B cell (primary cell): ENCODE results near the gene ERGIC1. TPM values are rescaled to one million over a fixed set of nuclear protein-coding genes. Genes with fewer than 3 reads are reported as not detected.

Source experiments
- ATAC-seq: fragments of 200-7000 bp; cut with Tn5 transposase; one replicate; pipeline ENCODE4 v1.10.0; 2021; ENCODE audit warnings: low read depth, mild to moderate bottlenecking, moderate number of reproducible peaks, moderate library complexity
- CTCF ChIA-PET: fragments of 350-600 bp; sonication (Branson Sonifier 250); formaldehyde crosslinking; loops from one replicate; lab custom pipeline; 2021; ENCODE audit warnings: antibody characterized with exemption, inconsistent platforms; lab: Charles Lee
- POLR2A ChIA-PET: fragments of 350-600 bp; sonication (Branson Sonifier 250); formaldehyde crosslinking; loops from one replicate; lab custom pipeline; 2021; ENCODE audit warnings: antibody characterized with exemption; lab: Charles Lee
- DNase-seq: peaks from one replicate; pipeline ENCODE4 v3.0.0; 2013
- H2AFZ ChIP-seq: 2 replicates; pipeline ENCODE4 v1.6.1; 2012; ENCODE audit warnings: mild to moderate bottlenecking, low read depth, low read length; ENCODE audit not compliant: insufficient read depth, poor library complexity, severe bottlenecking
- H3K27ac ChIP-seq, 2 donors: 1 replicate in 1 of 2; 2 replicates in 1 of 2; pipeline ENCODE4 v1.5.1; 2012 to 2013; ENCODE audit warnings: low read length in 2 of 2, mild to moderate bottlenecking in 2 of 2, moderate library complexity in 1 of 2
- H3K27me3 ChIP-seq, 4 experiments: fragments of 200-600 bp in 1 of 4; sonication (generic) in 1 of 4; replicated peaks in 1 of 4; 1 replicate in 2 of 4; 2 replicates in 2 of 4; pipeline versions ENCODE4 v1.6.1 to v1.7.0; 2013 to 2016; ENCODE audit warnings: low read length in 3 of 4, mild to moderate bottlenecking in 2 of 4, mixed read lengths in 1 of 4, moderate library complexity in 1 of 4; ENCODE audit not compliant: insufficient read depth in 4 of 4, control insufficient read depth in 3 of 4; ENCODE audit errors: control extremely low read depth in 1 of 4
- H3K36me3 ChIP-seq, 2 experiments: replicated peaks in 1 of 2; 1 replicate in 1 of 2; 2 replicates in 1 of 2; pipeline versions ENCODE4 v1.6.1 to v1.7.1; 2013; ENCODE audit warnings: low read length in 1 of 2; ENCODE audit not compliant: insufficient read depth in 2 of 2, control insufficient read depth in 1 of 2; ENCODE audit errors: control extremely low read depth in 1 of 2, extremely low read depth in 1 of 2
- H3K4me1 ChIP-seq, 2 donors: fragments of 200-600 bp in 1 of 2; sonication (generic) in 1 of 2; 1 replicate in 1 of 2; 2 replicates in 1 of 2; pipeline versions ENCODE4 v1.5.1 to v1.6.1; 2013 to 2017; ENCODE audit warnings: low read length in 2 of 2; ENCODE audit not compliant: control insufficient read depth in 2 of 2, insufficient read depth in 2 of 2
- H3K4me2 ChIP-seq: replicated peaks from 2 replicates; pipeline ENCODE3; 2012; ENCODE audit warnings: mild to moderate bottlenecking, low read depth, low read length; ENCODE audit not compliant: poor library complexity, severe bottlenecking
- H3K4me3 ChIP-seq, 5 experiments: fragments of 200-600 bp in 1 of 5; sonication (generic) in 1 of 5; 1 replicate in 3 of 5; 2 replicates in 2 of 5; pipeline versions ENCODE4 v1.5.1 to v1.7.0; 2011 to 2016; ENCODE audit warnings: low read length in 4 of 5, mild to moderate bottlenecking in 4 of 5, low read depth in 2 of 5, control low read depth in 1 of 5, moderate library complexity in 1 of 5; ENCODE audit not compliant: insufficient read depth in 1 of 5; ENCODE audit errors: control extremely low read depth in 1 of 5, extremely low read depth in 1 of 5
- H3K79me2 ChIP-seq: fragments of 200-600 bp; sonication (generic); one replicate; pipeline ENCODE4 v1.6.0; 2016; ENCODE audit warnings: low read length; ENCODE audit not compliant: control insufficient read depth, insufficient read depth
- H3K9ac ChIP-seq: fragments of 200-600 bp; sonication (generic); 2 replicates; pipeline ENCODE4 v1.6.1; 2017; ENCODE audit warnings: mild to moderate bottlenecking, low read length, moderate library complexity
- H3K9me3 ChIP-seq, 3 donors: one replicate each; pipeline versions ENCODE4 v1.6.1 to v1.7.1; 2013; ENCODE audit warnings: low read length in 2 of 3; ENCODE audit not compliant: control insufficient read depth in 2 of 3, insufficient read depth in 1 of 3; ENCODE audit errors: control extremely low read depth in 1 of 3
- H4K20me1 ChIP-seq: 2 replicates; pipeline ENCODE4 v1.6.0; 2012; ENCODE audit warnings: mild to moderate bottlenecking, low read length; ENCODE audit not compliant: insufficient read depth, control insufficient read depth, poor library complexity, severe bottlenecking
- H3K27ac Mint-ChIP-seq: one replicate; pipeline ENCODE4 v1.8.0; 2021; ENCODE audit warnings: mixed read lengths
- H3K27me3 Mint-ChIP-seq: one replicate; pipeline ENCODE4 v1.8.0; 2021; ENCODE audit warnings: mixed read lengths
- H3K4me1 Mint-ChIP-seq: one replicate; pipeline ENCODE4 v1.8.0; 2021; ENCODE audit warnings: mixed read lengths
- H3K4me3 Mint-ChIP-seq: one replicate; pipeline ENCODE4 v1.8.0; 2021; ENCODE audit warnings: mixed read lengths
- H3K9me3 Mint-ChIP-seq: one replicate; pipeline ENCODE4 v1.8.0; 2022; ENCODE audit warnings: mixed read lengths; ENCODE audit not compliant: insufficient read depth
- EZH2 ChIP-seq: IDR thresholded peaks from 2 replicates; pipeline ENCODE4 v1.6.1; 2012; ENCODE audit warnings: borderline replicate concordance, low read depth, mild to moderate bottlenecking, moderate library complexity, low read length; ENCODE audit not compliant: insufficient read depth, poor library complexity, severe bottlenecking
- WGBS: methylation state at CpG from one replicate; pipeline ENCODE4 v1.1.5; 2013; ENCODE audit warnings: missing lambda C conversion rate; ENCODE audit not compliant: insufficient coverage; 5-methylcytosine and 5-hydroxymethylcytosine counted together
- intact Hi-C: fragments of 100-400 bp; cut with micrococcal nuclease; formaldehyde crosslinking; loops from one replicate; pipeline ENCODE4 v1.10.0; 2022
- polyA plus RNA-seq: library from polyadenylated mRNA; depleted of rRNA; stranded (reverse); fragments of >200 nt; gene quantifications from 2 replicates; pipeline ENCODE4 v1.2.3, GENCODE V29; 2012
- total RNA-seq, 2 donors: library from RNA; stranded (reverse); fragments of 120-200 nt in 1 of 2; gene quantifications; 1 replicate in 1 of 2; 2 replicates in 1 of 2; pipeline versions ENCODE4 v1.2.3 to v1.2.4, GENCODE V29; 2013 to 2022
- TF ChIP-seq, protein P1 (sequence below): fragments of 200-600 bp; IDR thresholded peaks from one replicate; pipeline ENCODE4 v1.8.0; 2022; ENCODE audit warnings: antibody characterized with exemption, mild to moderate bottlenecking

Gene ERGIC1
- total and polyA plus RNA-seq, 2 donors (not counting 1 experiment from before 2014, with no cell fraction given): 86.3 to 140 TPM

- H4K20me1 ChIP-seq: peaks cover 76% of the 10 kb centered on the region
- Mint-ChIP-seq H3K9me3 (no peaks in the 10 kb centered on the region), H3K27ac (no peak overlapping the region), H3K4me3 (no peak overlapping the region), H3K4me1 (peaks cover 44% of the 10 kb centered on the region), H3K27me3 (no peaks in the 10 kb centered on the region)
- no peak overlapping the region for H3K9ac ChIP-seq
- peak overlapping the region in 1 of 2 donors; percentile 31 for H3K27ac ChIP-seq
- peak overlapping the region; percentile 50 for H3K4me2 ChIP-seq
- ChIA-PET CTCF (interaction anchor here (0.6 to 2.3 kb wide), 7 partner anchors 12 to 277 kb away, joined by 3 to 7 read pairs (median 3); no protein-coding TSS in a partner anchor), POLR2A (no interaction called here)
- intact Hi-C loops: loop anchor here (5.0 kb wide), 1 partner anchor 39 kb away; no protein-coding TSS in a partner anchor
- DNase-seq (no peak), ATAC-seq (peak; percentile 10)
- TF ChIP-seq, protein P1, sequence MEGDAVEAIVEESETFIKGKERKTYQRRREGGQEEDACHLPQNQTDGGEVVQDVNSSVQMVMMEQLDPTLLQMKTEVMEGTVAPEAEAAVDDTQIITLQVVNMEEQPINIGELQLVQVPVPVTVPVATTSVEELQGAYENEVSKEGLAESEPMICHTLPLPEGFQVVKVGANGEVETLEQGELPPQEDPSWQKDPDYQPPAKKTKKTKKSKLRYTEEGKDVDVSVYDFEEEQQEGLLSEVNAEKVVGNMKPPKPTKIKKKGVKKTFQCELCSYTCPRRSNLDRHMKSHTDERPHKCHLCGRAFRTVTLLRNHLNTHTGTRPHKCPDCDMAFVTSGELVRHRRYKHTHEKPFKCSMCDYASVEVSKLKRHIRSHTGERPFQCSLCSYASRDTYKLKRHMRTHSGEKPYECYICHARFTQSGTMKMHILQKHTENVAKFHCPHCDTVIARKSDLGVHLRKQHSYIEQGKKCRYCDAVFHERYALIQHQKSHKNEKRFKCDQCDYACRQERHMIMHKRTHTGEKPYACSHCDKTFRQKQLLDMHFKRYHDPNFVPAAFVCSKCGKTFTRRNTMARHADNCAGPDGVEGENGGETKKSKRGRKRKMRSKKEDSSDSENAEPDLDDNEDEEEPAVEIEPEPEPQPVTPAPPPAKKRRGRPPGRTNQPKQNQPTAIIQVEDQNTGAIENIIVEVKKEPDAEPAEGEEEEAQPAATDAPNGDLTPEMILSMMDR: no peak
- TF ChIP-seq EZH2: no peak
- peaks cover 1 to 18% of the 10 kb centered on the region in 2 experiments for H3K36me3 ChIP-seq
- WGBS: 26% methylated on average over 11 of the region's 13 CpGs
- H2AFZ ChIP-seq: no peak overlapping the region
- peaks cover 0 to 2% (median 0%) of the 10 kb centered on the region in 3 donors for H3K9me3 ChIP-seq
- H3K27me3 ChIP-seq: no peaks in the 10 kb centered on the region
- no peak overlapping the region for H3K4me3 ChIP-seq
- peaks cover 62 to 66% of the 10 kb centered on the region in 2 donors for H3K4me1 ChIP-seq
- H3K79me2 ChIP-seq: peaks cover 100% of the 10 kb centered on the region
Observed at GRCh38 chr5:172872997-172873491, 39.0 kb downstream of the ERGIC1 start.

DNA sequence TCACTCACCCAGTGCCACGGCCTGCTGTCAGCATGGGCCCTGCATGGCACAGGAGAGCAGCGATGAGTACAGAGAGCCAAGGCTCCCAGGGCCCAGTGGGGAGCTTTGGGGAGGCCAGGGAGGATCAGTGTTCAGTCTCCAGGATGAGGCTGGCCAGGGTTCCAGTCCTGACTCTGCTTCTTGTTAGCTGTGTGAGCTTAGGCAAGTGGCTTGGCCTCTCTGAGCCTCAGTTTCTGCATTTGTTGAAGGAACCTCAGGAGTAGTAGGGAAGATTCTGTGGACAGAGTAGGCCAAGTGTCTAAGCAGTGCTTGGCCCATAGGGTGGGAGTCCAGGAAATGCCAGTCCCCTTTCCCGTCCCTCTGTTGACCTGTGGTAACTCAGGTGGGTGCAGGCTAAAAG lies 39.5 kb downstream of the ERGIC1 start:
- Histone ChIP-seq H3K27me3 (no peaks in the 10 kb centered on the region), H4K20me1 (peaks cover 76% of the 10 kb centered on the region), H3K79me2 (peaks cover 100% of the 10 kb centered on the region), H3K36me3 (peaks cover 1 to 14% of the 10 kb centered on the region in 2 experiments), H3K27ac (peak overlapping the region in 1 of 2 donors; percentile 31), H3K4me3 (no peak overlapping the region), H3K9me3 (peaks cover 0 to 2% (median 0%) of the 10 kb centered on the region in 3 donors), H3K4me2 (peak overlapping the region; percentile 50), H2AFZ (no peak overlapping the region), H3K9ac (no peak overlapping the region), H3K4me1 (peaks cover 58 to 61% of the 10 kb centered on the region in 2 donors)
- CTCF ChIA-PET: interaction anchor here (0.7 to 2.3 kb wide), 5 partner anchors 11 to 159 kb away, joined by 3 to 7 read pairs (median 3); no protein-coding TSS in a partner anchor
- no peaks in the 10 kb centered on the region for H3K27me3 Mint-ChIP-seq
- TF ChIP-seq, protein P1: no peak
- TF ChIP-seq EZH2: no peak
- peak overlapping the region; percentile 17 for H3K27ac Mint-ChIP-seq
- intact Hi-C loops: loop anchor here (5.0 kb wide), 1 partner anchor 39 kb away; no protein-coding TSS in a partner anchor
- ATAC-seq: no peak
- H3K9me3 Mint-ChIP-seq: no peaks in the 10 kb centered on the region
- POLR2A ChIA-PET: no interaction called here
- no peak overlapping the region for H3K4me3 Mint-ChIP-seq
- no peak for DNase-seq
- peaks cover 44% of the 10 kb centered on the region for H3K4me1 Mint-ChIP-seq
- WGBS: 88% methylated on average over 1 of the region's 3 CpGs
